NCI-H1105 (cell line): Measurements from ENCODE around the gene ACSM3.

Source experiments
- DNase-seq: peaks from one replicate; lab custom pipeline; 2025; lab: John Stamatoyannopoulos, UW

ACSM3 gene

DNA sequence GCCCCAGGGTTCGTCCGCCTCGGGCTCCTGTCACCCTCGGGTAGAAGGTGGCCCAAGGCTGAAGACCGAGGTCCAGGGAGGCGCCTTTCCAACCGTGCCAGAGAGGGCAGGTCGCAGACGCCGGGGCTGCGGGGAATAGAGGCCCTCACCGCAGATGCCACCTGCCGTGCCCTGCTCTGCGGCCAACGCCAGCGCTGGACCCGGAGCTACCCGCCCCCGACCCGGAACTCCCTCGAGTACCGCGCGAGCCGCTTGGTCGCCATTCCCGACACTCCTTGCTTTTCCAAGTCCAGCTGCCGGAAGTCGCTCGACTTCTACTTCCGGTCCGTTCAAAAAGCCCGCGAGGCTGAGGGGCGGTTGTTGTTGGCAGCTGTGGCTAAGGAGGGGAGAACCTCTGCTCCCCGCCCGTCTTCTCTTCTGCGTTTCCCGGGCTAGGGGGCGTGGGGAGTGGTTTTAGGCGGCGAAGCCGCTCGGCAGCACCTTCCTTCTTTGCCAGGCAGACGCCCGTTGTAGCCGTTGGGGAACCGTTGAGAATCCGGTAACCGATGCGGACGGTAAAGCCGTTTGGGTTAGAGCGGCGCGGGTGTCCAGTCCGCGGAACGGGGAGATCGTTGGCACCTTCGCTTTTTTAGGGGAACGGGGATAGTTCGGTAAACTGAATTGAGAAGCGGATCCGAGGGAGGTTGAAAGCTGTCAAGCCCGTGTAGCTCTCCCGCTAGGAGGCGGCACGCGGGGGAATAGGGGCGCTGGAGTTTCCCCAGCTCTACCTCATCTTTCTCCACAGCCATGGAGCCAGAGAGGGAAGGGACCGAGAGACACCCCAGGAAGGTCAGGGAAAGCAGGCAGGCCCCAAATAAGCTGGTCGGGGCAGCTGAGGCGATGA, 42.6 kb downstream of the ACSM3 start, which contains the start of the genes ERI2 and REXO5:
Gene ERI2, minus strand, starts transcription at position 305 of the 883 bp plus-strand sequence. Its CDS starts 42 bp downstream, at position 263.
Gene REXO5, plus strand, starts transcription at position 360 of the 883 bp plus-strand sequence. Its CDS starts 427 bp downstream, at position 787.
- peak; percentile 81 for DNase-seq

DNA sequence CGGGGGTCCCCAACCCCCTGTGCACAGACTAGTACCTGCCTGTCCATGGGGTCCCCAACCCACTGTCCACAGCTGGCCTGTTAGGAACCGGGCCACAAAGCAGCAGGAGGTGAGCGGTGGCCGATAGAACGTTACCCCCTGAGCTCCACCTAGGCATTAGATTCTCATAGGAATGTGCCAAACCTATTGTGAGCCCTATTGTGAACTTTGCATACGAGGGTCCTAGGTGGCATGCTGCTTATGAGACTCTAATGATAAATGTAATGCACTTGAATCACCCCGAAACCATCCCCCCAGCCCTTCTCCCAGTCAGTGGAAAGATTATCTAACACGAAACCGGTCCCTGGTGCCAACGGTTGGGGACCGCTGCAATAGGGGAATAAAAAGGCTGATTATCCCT, 44.0 kb downstream of the ACSM3 start:
- DNase-seq = no peak

DNA sequence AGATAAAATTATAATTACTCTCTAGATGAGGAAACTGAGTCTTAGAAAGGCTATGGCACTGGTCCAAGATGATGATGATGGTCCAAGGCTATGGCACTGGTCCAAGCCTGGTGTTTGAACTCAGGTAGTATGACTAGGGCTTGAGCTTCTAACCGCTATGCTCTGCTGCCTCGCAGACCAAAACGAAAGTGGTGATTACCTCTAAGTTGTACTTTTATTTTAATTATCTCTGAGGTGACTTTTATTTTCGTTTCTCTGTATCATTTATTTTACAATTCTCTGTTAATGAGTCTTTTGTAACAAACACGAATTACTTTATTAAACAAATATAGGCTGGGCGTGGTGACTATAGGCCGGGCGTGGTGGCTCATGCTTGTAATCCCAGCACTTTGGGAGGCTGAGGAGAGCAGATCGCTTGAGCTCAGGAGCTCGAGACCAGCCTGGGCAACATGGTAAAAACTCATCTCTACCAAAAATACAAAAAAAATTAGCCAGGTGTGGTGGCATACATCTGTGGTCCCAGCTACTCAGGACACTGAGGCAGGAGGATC, 48.1 kb downstream of the ACSM3 start:
- no peak for DNase-seq

DNA sequence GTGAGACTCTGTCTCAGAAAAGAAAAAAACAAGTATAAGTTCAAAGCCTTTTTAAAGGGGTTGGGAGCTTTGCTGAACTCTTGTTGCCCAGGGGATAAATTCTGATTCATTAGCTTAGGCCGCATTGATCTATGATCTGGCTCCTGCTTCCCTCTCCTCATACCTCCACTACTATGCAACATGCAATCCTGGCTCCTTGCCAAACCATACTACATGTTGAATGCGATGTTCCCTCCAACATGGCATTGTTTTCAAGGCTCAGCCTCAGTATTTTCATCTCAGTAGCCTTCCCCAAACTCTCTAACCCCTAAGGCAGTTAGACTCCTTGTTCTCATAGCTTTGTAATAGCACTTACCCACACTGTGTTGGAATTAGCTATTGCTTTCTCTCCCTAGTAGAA, 48.7 kb downstream of the ACSM3 start:
- no peak for DNase-seq

DNA sequence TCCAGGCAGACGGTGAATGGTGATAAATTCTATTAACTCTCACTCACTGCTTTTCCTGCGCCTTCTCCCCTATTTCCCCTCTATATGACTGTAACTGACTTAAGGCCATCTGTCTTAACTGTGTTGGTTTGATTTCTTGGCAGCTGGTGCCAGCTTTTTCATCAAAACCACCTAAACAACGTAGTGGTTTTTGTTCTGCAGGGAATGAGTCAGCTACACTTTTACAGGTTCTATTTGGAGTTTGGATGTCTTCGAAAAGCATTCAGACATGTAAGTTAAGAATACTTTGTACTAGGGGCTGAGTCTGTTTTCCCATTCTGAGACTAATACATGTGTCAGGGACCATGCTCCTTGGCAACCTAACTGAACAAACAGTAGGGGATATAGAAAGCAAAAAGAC, 51.0 kb downstream of the ACSM3 start:
- no peak for DNase-seq

DNA sequence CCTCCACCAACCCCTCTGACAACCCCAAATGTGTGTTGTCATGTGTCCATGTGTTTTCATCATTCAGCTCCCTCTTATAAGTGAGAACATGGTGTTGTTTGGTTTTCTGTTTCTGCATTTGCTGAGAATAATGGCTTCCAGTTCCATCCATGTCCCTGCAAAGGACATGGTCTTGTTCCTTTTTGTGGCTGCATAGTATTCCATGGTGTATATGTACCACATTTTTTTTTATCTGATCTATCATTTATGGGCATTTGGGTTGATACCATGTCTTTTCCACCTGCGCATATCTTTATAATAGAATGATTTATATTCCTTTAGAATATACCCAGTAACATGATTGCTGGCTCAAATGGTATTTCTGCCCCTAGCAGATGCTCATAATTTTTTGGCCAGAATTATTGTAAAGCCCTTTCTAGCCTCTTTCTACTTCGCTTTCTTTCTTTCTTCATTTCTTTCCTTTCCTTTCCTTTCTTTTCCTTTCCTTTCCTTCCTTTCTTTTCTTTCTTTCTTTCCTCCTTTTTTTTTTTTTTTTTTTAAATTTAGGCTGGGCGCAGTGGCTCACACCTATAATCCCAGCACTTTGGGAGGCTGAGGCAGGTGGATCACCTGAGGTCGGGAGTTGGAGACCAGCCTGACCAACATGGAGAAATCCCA, 55.2 kb downstream of the ACSM3 start:
- no peak for DNase-seq

DNA sequence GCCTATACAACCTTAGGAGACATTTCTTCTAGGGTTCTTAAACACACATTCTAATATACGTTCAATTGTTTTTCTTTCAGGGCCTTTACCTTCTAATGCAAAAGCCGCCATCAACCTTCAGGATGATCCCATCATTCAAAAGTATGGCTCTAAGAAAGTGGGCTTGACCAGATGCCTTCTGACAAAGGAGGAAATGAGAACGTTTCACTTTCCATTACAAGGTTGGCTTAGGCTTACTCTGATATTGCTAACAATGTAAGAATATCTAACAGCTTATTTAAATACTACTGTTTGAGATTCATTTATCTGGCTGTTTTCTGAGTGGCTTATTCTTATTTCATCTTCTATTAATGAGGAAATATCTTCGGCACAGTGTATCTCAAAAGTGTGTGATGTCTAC, 57.9 kb downstream of the ACSM3 start:
- no peak for DNase-seq

DNA sequence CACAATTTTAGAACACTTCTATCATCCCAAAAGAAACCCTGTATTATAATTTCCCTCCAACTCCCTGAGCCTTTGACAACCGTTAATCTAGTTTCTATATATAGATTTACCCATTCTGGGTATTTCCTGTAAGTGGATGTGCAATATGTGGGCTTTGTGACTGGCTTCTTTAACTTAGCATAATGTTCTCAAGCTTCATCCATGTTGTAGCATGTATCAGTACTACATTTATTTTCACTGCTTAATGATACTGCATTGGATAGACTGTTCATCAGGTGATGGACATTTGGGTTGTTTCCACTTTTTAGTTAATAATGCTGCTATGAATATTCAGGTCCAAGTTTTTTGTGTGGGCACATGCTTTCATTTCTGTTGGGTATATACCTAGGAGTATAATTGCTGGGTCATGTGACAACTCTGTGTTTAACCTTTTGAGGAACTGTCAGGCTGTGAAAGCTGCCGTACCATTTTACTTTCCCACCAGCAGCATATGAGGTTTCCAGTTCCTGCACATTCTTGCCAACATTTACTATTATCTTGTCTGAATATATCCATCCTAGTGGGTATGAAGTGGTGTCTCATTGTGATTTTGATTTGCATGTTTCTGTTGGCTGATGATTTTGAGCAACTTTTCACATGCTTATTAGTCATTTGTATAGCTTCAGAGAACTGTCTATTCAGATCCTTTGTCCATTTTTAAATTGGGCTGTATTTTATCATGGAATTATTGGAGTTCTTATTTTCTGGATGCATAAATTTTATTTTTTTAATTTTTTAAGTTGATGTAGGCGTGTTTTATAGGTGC, 58.9 kb downstream of the ACSM3 start:
- DNase-seq = no peak

DNA sequence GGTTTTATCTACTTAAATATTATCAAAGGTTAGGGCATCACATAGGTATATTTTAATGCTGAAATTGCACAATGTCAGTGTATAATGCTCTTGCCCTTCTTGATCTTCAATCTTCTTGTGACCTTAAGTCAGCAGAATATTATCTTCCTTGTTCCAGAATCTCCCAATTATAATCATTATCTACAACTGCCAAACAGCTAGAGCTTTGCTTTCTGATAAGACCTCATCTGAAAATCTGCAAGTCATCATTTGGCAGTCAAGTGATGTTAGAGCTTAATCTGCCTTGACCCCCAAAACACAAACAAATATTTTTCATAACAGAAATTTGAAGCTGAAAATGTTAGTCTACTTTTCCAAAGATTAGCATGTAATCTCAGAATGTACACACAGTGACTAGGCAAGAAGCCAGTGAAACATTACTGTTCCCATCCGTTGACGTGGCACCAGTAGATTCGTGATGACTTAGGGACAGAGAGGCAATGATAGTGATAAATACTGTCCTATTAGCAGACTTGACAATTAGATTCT, 62.3 kb downstream of the ACSM3 start:
- DNase-seq = no peak

DNA sequence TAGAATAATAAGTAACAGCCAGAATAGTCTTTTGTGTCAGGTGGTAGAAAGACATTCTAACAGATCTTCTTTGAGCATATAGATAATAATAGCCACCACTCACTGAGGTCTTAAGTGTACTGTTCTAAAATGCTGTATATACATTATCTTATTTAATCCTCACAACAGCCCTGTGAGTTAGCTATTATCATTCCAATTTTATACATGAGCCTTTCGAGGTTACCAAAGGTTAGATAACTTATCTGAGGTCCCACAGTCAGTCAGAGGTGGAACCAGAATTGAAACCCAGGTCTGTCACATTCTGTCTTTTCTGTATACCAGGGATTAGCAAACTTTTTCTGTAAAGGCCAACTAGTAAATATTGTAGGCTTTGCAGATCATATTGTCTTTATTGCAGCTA, 65.7 kb downstream of the ACSM3 start:
- no peak for DNase-seq

DNA sequence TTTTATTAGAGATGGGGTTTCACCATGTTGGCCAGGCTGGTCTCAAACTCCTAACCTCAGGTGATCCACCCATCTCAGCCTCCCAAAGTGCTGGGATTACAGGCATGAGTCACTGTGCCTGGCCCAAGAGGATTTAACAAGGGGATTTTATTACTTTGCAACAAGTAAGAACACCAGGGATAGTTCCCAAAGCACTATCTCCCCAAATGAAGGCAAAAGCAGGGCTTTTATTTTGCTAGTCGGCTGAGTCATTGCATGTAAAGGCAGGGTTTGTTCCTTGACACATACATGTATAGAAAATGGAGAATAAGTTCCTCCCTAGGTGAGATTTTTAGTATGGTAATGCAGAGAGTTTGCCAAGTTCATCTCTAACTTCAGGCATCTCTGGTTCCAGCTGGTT, 66.6 kb downstream of the ACSM3 start:
- DNase-seq = no peak

DNA sequence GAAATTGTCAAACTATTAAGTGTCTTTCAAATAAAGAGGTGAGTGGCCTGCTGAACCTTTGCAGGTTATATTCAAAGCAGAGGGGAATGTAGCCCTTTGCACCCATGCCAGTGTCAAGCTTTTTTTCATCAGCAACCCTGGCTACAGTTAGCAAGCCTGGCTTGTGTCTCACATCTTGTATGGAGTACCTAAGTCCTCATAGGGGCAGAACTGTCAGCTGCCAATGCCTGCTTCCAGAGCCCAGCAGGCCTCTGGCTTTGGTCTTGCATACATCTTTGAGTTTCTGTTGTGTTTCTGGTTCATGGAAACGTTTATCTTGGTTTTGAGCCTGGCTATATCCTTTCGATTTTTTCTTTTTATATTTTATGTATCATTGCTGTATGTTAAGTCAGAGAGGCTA, 69.3 kb downstream of the ACSM3 start:
- no peak for DNase-seq

DNA sequence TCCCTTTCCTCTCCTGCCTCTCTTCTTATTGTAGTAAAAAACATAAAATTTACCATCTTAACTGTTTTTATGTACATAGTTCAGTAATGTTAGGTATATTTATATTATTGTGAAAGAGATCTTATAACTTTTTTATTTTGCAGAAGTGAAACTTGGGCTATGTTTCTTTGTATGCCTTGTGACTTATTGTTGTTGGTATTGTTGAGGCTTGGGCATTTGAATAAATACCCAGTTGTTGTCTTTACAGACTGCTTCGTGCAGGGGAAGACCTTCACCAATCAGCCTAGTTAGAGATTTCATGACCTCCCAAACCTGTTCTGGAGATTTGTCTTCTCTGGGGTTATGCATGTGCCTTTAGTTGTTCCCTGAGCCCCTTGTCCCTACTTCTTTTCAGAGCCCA, 74.4 kb downstream of the ACSM3 start:
- no peak for DNase-seq

DNA sequence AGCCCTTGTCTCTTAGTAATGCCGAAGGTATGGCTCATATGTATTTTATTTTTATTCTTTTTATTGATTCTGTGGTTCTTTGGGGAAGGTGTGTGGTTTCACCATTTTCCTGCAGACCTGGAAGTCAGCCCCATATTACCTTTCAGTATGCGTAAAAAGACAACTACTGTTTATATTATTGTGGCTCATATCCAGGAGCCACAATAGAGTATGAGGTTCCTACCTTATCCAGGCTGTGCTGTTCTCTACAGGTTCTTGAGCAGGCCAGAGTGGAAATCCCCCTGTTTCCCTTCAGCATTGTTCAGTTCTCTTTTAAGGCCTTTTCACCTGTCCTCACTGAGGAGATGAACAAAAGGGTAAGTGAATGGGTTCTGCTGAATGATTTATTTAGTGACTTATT, 75.7 kb downstream of the ACSM3 start:
- no peak for DNase-seq

DNA sequence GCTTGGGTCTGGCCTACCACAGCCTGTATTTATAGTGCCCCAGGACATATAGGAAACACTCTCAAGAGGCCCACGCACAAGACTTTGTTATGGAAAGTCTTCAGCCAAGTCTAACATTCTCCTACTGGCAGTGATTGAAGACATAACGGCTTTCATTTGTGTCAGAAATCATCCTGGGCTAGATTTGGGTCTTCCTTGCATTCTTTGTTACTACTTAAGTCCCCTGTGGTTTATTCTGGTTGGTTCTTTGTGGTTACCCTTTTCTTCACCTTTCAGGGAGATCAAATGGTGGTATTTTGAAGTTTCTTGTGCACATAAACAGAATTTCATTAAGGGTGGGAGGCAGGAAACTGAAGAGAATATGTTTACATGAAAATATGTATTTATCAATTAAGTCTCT, 80.2 kb downstream of the ACSM3 start:
- no peak for DNase-seq

DNA sequence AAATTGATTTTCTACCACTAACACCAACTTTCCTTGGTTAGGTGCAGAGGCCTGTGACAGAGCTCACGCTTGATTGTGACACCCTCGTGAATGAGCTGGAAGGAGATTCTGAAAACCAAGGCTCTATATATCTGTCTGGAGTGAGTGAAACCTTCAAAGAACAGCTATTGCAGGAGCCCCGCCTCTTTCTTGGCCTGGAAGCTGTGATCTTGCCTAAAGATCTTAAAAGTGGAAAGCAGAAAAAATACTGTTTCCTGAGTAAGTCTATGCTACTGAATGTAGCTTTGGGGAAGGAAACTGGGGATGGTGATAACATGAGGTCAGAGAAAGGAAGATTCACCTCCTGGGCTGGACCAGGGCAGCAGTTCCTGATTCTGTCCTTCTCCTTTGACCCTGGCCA, 80.8 kb downstream of the ACSM3 start:
- DNase-seq = no peak

DNA sequence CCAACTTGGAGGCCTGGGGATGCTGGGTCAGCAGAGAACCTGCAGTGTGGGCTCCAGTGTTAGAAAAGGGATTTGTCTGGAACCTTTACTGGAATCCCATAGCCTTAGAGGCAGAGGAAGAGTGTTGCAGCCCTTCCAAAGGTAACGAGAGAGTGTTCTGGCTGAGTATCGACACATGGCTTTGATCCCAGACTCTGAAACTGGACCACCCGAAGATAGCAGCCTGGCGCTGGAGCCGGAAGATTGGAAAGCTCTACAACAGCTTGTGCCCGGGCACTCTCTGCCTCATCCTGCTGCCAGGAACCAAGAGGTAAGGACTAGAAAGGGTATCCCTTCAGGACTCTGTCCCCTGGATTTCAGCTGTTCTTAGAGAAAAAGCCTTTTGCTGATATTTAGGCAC, 82.2 kb downstream of the ACSM3 start:
- no peak for DNase-seq

DNA sequence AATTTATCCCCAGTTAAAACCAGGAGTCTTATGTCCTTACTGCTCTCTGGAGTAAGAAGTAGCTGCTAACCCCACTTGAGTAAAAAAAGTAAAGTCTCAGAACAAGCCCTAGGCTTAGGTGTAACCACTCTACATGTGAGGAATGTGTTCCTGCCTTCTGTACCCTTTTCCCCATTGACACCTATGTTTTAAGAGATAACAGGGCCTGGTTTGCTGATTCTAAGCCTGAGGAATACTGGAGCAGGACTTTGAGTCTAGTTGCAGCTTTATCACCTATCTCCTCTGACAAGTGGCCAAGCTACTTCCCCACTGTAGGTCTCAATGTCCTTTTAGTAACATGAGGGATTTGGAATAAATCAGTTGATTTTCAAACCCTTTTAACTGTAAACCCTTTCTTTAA, 82.7 kb downstream of the ACSM3 start:
- DNase-seq = no peak
